ENCODE data around the gene CHODL. TPM values are rescaled to one million over a fixed set of nuclear protein-coding genes. Genes with fewer than 3 reads are reported as not detected.

The CHODL gene
- not detected for total RNA-seq

- Mint-ChIP-seq H3K4me1 (ENCODE audit: low read depth) (no peaks in the 10 kb centered on the region), H3K36me3 (ENCODE audit: insufficient read depth) (no peaks in the 10 kb centered on the region), H3K9me3 (no peaks in the 10 kb centered on the region), H3K4me3 (no peak within 1 kb of the TSS), H3K27me3 (ENCODE audit: low read depth) (peaks cover 25% of the 10 kb centered on the region)
- ATAC-seq (peak in 1 of 2 donors; percentile 23), DNase-seq (no peak)
Observed at GRCh38 chr21:18244671-18245463, at the start of gene CHODL. CHODL (plus strand) TSS chr21:18244833; CDS start chr21:18245224, 391 bp downstream.

- Mint-ChIP-seq H3K9me3 (peaks cover 3% of the 10 kb centered on the region), H3K27me3 (ENCODE audit: low read depth) (no peaks in the 10 kb centered on the region), H3K4me1 (ENCODE audit: low read depth) (no peaks in the 10 kb centered on the region), H3K4me3 (no peak overlapping the region), H3K36me3 (ENCODE audit: insufficient read depth) (no peaks in the 10 kb centered on the region)
- ATAC-seq (no peak), DNase-seq (no peak)
Observed at GRCh38 chr21:18204931-18205330, 39.7 kb upstream of the CHODL start.

- no peaks in the 10 kb centered on the region for H3K4me1 Mint-ChIP-seq (ENCODE audit: low read depth)
- ATAC-seq (no peak), DNase-seq (no peak)
- peaks cover 37% of the 10 kb centered on the region for H3K9me3 Mint-ChIP-seq
- no peaks in the 10 kb centered on the region for H3K27me3 Mint-ChIP-seq (ENCODE audit: low read depth)
- H3K36me3 Mint-ChIP-seq (ENCODE audit: insufficient read depth), result no peaks in the 10 kb centered on the region
- H3K4me3 Mint-ChIP-seq, result no peak overlapping the region
Observed at GRCh38 chr21:18218331-18218730, 26.3 kb upstream of the CHODL start.

GRCh38 chr21:18220498-18220897 is 24.1 kb upstream of the CHODL start:
- no peaks in the 10 kb centered on the region for H3K4me1 Mint-ChIP-seq (ENCODE audit: low read depth)
- no peak overlapping the region for H3K4me3 Mint-ChIP-seq
- ATAC-seq (no peak), DNase-seq (no peak)
- H3K9me3 Mint-ChIP-seq, result peaks cover 40% of the 10 kb centered on the region
- no peaks in the 10 kb centered on the region for H3K36me3 Mint-ChIP-seq (ENCODE audit: insufficient read depth)
- no peaks in the 10 kb centered on the region for H3K27me3 Mint-ChIP-seq (ENCODE audit: low read depth)

GRCh38 chr21:18222346-18222745 is 22.3 kb upstream of the CHODL start:
- Mint-ChIP-seq H3K9me3 (peaks cover 32% of the 10 kb centered on the region), H3K4me1 (ENCODE audit: low read depth) (no peaks in the 10 kb centered on the region), H3K4me3 (no peak overlapping the region), H3K36me3 (ENCODE audit: insufficient read depth) (no peaks in the 10 kb centered on the region), H3K27me3 (ENCODE audit: low read depth) (no peaks in the 10 kb centered on the region)
- DNase-seq (no peak), ATAC-seq (no peak)

- DNase-seq (no peak), ATAC-seq (no peak)
- Mint-ChIP-seq H3K4me3 (no peak overlapping the region), H3K27me3 (ENCODE audit: low read depth) (no peaks in the 10 kb centered on the region), H3K4me1 (ENCODE audit: low read depth) (no peaks in the 10 kb centered on the region), H3K9me3 (peaks cover 3% of the 10 kb centered on the region), H3K36me3 (ENCODE audit: insufficient read depth) (no peaks in the 10 kb centered on the region)
Observed at GRCh38 chr21:18228060-18228739, 16.4 kb upstream of the CHODL start.

GRCh38 chr21:18235545-18235944 is 9.1 kb upstream of the CHODL start:
- Mint-ChIP-seq H3K36me3 (ENCODE audit: insufficient read depth) (no peaks in the 10 kb centered on the region), H3K4me1 (ENCODE audit: low read depth) (no peaks in the 10 kb centered on the region), H3K9me3 (no peaks in the 10 kb centered on the region), H3K4me3 (no peak overlapping the region), H3K27me3 (ENCODE audit: low read depth) (no peaks in the 10 kb centered on the region)
- ATAC-seq (no peak), DNase-seq (no peak)

GRCh38 chr21:18245464-18245967 is 883 bp downstream of the CHODL start:
- peak in 1 of 2 donors; percentile 18 for ATAC-seq
- DNase-seq, result no peak
- no peak overlapping the region for H3K4me3 Mint-ChIP-seq
- H3K27me3 Mint-ChIP-seq (ENCODE audit: low read depth), result peaks cover 25% of the 10 kb centered on the region
- no peaks in the 10 kb centered on the region for H3K9me3 Mint-ChIP-seq
- no peaks in the 10 kb centered on the region for H3K36me3 Mint-ChIP-seq (ENCODE audit: insufficient read depth)
- H3K4me1 Mint-ChIP-seq (ENCODE audit: low read depth), result no peaks in the 10 kb centered on the region

- Mint-ChIP-seq H3K4me1 (ENCODE audit: low read depth) (no peaks in the 10 kb centered on the region), H3K9me3 (no peaks in the 10 kb centered on the region), H3K27me3 (ENCODE audit: low read depth) (peaks cover 25% of the 10 kb centered on the region), H3K4me3 (no peak overlapping the region), H3K36me3 (ENCODE audit: insufficient read depth) (no peaks in the 10 kb centered on the region)
- no peak for DNase-seq
- no peak for ATAC-seq
Observed at GRCh38 chr21:18248171-18248570, 3.5 kb downstream of the CHODL start.

- ATAC-seq (no peak), DNase-seq (no peak)
- Mint-ChIP-seq H3K9me3 (no peaks in the 10 kb centered on the region), H3K4me1 (ENCODE audit: low read depth) (no peaks in the 10 kb centered on the region), H3K27me3 (ENCODE audit: low read depth) (peaks cover 12% of the 10 kb centered on the region), H3K36me3 (ENCODE audit: insufficient read depth) (no peaks in the 10 kb centered on the region), H3K4me3 (no peak overlapping the region)
Observed at GRCh38 chr21:18249672-18250071, 5.0 kb downstream of the CHODL start.

- no peak for ATAC-seq
Observed at GRCh38 chr21:18251065-18251464, 6.4 kb downstream of the CHODL start.

GRCh38 chr21:18252256-18252655 is 7.6 kb downstream of the CHODL start:
- H3K36me3 Mint-ChIP-seq (ENCODE audit: insufficient read depth), result no peaks in the 10 kb centered on the region
- H3K9me3 Mint-ChIP-seq, result no peaks in the 10 kb centered on the region

More at GRCh38 chr21:18251065-18251464, 6.4 kb downstream of the CHODL start:
- no peaks in the 10 kb centered on the region for H3K36me3 Mint-ChIP-seq (ENCODE audit: insufficient read depth)
- H3K27me3 Mint-ChIP-seq (ENCODE audit: low read depth), result peaks cover 4% of the 10 kb centered on the region
- no peak for DNase-seq
- H3K4me3 Mint-ChIP-seq, result no peak overlapping the region
- no peaks in the 10 kb centered on the region for H3K4me1 Mint-ChIP-seq (ENCODE audit: low read depth)
- no peaks in the 10 kb centered on the region for H3K9me3 Mint-ChIP-seq

GRCh38 chr21:18252680-18253079 is 8.0 kb downstream of the CHODL start:
- no peak for DNase-seq
- no peak for ATAC-seq
- H3K4me1 Mint-ChIP-seq (ENCODE audit: low read depth), result no peaks in the 10 kb centered on the region
- no peaks in the 10 kb centered on the region for H3K27me3 Mint-ChIP-seq (ENCODE audit: low read depth)
- H3K36me3 Mint-ChIP-seq (ENCODE audit: insufficient read depth), result no peaks in the 10 kb centered on the region
- no peaks in the 10 kb centered on the region for H3K9me3 Mint-ChIP-seq
- H3K4me3 Mint-ChIP-seq, result no peak overlapping the region

More at GRCh38 chr21:18252256-18252655, 7.6 kb downstream of the CHODL start:
- H3K4me3 Mint-ChIP-seq, result no peak overlapping the region
- DNase-seq, result no peak
- no peak for ATAC-seq
- no peaks in the 10 kb centered on the region for H3K4me1 Mint-ChIP-seq (ENCODE audit: low read depth)
- no peaks in the 10 kb centered on the region for H3K27me3 Mint-ChIP-seq (ENCODE audit: low read depth)

- ATAC-seq (no peak), DNase-seq (no peak)
- Mint-ChIP-seq H3K4me1 (ENCODE audit: low read depth) (no peaks in the 10 kb centered on the region), H3K36me3 (ENCODE audit: insufficient read depth) (no peaks in the 10 kb centered on the region), H3K9me3 (no peaks in the 10 kb centered on the region), H3K27me3 (ENCODE audit: low read depth) (no peaks in the 10 kb centered on the region), H3K4me3 (no peak overlapping the region)
Observed at GRCh38 chr21:18253221-18253620, 8.6 kb downstream of the CHODL start.

- ATAC-seq (no peak), DNase-seq (no peak)
- Mint-ChIP-seq H3K36me3 (ENCODE audit: insufficient read depth) (no peaks in the 10 kb centered on the region), H3K27me3 (ENCODE audit: low read depth) (no peaks in the 10 kb centered on the region), H3K4me1 (ENCODE audit: low read depth) (no peaks in the 10 kb centered on the region), H3K9me3 (no peaks in the 10 kb centered on the region), H3K4me3 (no peak overlapping the region)
Observed at GRCh38 chr21:18253799-18254198, 9.2 kb downstream of the CHODL start.
